K562 (cell line): ENCODE data around the gene INO80.

Experiments used
- CTCF ChIP-seq, 3 experiments: IDR thresholded peaks in 2 of 3; conservative IDR thresholded peaks in 1 of 3; 2 replicates each; pipeline ENCODE4 v1.5.1; 2011 to 2012; ENCODE audit warnings: low read length in 3 of 3, mild to moderate bottlenecking in 3 of 3, control low read depth in 2 of 3, improper control_type of control experiment in 1 of 3, inconsistent platforms in 1 of 3, low read depth in 1 of 3, mixed read lengths in 1 of 3, moderate library complexity in 1 of 3; ENCODE audit not compliant: insufficient read depth in 2 of 3
- FOXM1 ChIP-seq, 2 experiments: fragments of 450-650 bp in 1 of 2; sonication (generic) in 1 of 2; formaldehyde crosslinking in 1 of 2; IDR thresholded peaks; 2 replicates each; pipeline versions ENCODE4 v1.6.1 to v1.9.0; 2017 to 2022; ENCODE audit warnings: low read depth in 2 of 2, mild to moderate bottlenecking in 2 of 2, missing genetic modification reagents in 1 of 2, moderate library complexity in 1 of 2
- SP2 ChIP-seq: IDR thresholded peaks from 2 replicates; pipeline ENCODE4 v1.6.1; 2011; ENCODE audit warnings: mild to moderate bottlenecking, low read depth, low read length, moderate library complexity; ENCODE audit not compliant: poor library complexity, severe bottlenecking; ENCODE audit errors: extremely low read depth
- VEZF1 ChIP-seq: fragments of 200-800 bp; sonication (Bioruptor generic); IDR thresholded peaks from 2 replicates; pipeline ENCODE4 v1.6.1; 2017; ENCODE audit warnings: missing genetic modification characterization, missing compliant biosample characterization

GRCh38 chr15:40944510-40945296, 171.4 kb downstream of the INO80 start:
- TF ChIP-seq FOXM1 (IDR thresholded peaks at IDR 0.05; ENCODE audit: low read depth) (no peak), FOXM1 (CRISPR knock-in tag; IDR thresholded peaks at IDR 0.05; ENCODE audit: low read depth) (no peak), CTCF (IDR thresholded peaks at IDR 0.05 in 2 of 3, conservative IDR thresholded peaks at IDR 0.05 in 1 of 3; ENCODE audit: insufficient read depth in 2 of 3, low read depth in 1 of 3, low read length in 3 of 3) (no peak), SP2 (no peak), VEZF1 (no peak)
